Astrocyte (in vitro differentiated cells and primary cell): Measurements from ENCODE around the gene PKP1. TPM values are rescaled to one million over a fixed set of nuclear protein-coding genes. Genes with fewer than 3 reads are reported as not detected.

ENCODE experiments used
- DNase-seq: peaks from one replicate; pipeline ENCODE4 v3.0.0-alpha.2; 2010; ENCODE audit warnings: low read depth
- FAIRE-seq: peaks from 2 replicates; lab custom pipeline; 2011; peaks lifted over from hg19 to GRCh38; lab: Jason Lieb, UNC
- H2AFZ ChIP-seq: 2 replicates; pipeline ENCODE4 v1.6.0; 2012; ENCODE audit warnings: low read depth, low read length, inconsistent platforms
- H3K27ac ChIP-seq: 2 replicates; pipeline ENCODE4 v1.5.1; 2011; ENCODE audit warnings: low read depth, low read length, inconsistent platforms
- H3K27me3 ChIP-seq: 2 replicates; pipeline ENCODE4 v1.6.0; 2011; ENCODE audit warnings: low read length, inconsistent platforms; ENCODE audit not compliant: insufficient read depth
- H3K36me3 ChIP-seq: 2 replicates; pipeline ENCODE4 v1.5.1; 2011; ENCODE audit warnings: low read length, inconsistent platforms; ENCODE audit not compliant: insufficient read depth
- H3K4me1 ChIP-seq: 2 replicates; pipeline ENCODE4 v1.5.1; 2011; ENCODE audit warnings: low read length, inconsistent platforms; ENCODE audit not compliant: insufficient read depth
- H3K4me2 ChIP-seq: 2 replicates; pipeline ENCODE4 v1.6.0; 2012; ENCODE audit warnings: low read length, inconsistent platforms
- H3K4me3 ChIP-seq: 2 replicates; pipeline ENCODE4 v1.5.1; 2011; ENCODE audit warnings: low read depth, mild to moderate bottlenecking, low read length, inconsistent platforms; ENCODE audit not compliant: insufficient read depth
- H3K79me2 ChIP-seq: 2 replicates; pipeline ENCODE4 v1.6.0; 2012; ENCODE audit warnings: mild to moderate bottlenecking, low read length, inconsistent platforms; ENCODE audit not compliant: insufficient read depth
- H3K9ac ChIP-seq: 2 replicates; pipeline ENCODE4 v1.6.0; 2012; ENCODE audit warnings: mild to moderate bottlenecking, low read length, inconsistent platforms
- H3K9me3 ChIP-seq: 2 replicates; pipeline ENCODE4 v1.5.1; 2012; ENCODE audit warnings: low read depth, mild to moderate bottlenecking, low read length, inconsistent platforms; ENCODE audit not compliant: insufficient read depth
- H4K20me1 ChIP-seq: 2 replicates; pipeline ENCODE4 v1.6.0; 2012; ENCODE audit warnings: low read length, inconsistent platforms; ENCODE audit not compliant: insufficient read depth
- H3K27ac Mint-ChIP-seq: one replicate; pipeline ENCODE4 v1.8.0; 2021; ENCODE audit warnings: mild to moderate bottlenecking, mixed read lengths; ENCODE audit not compliant: unreplicated experiment
- H3K27me3 Mint-ChIP-seq: one replicate; pipeline ENCODE4 v1.8.0; 2021; ENCODE audit warnings: low read depth, mixed read lengths; ENCODE audit not compliant: unreplicated experiment
- H3K36me3 Mint-ChIP-seq: one replicate; pipeline ENCODE4 v1.8.0; 2021; ENCODE audit warnings: low read depth, mixed read lengths; ENCODE audit not compliant: unreplicated experiment
- H3K4me1 Mint-ChIP-seq: one replicate; pipeline ENCODE4 v1.8.0; 2021; ENCODE audit warnings: low read depth, mixed read lengths; ENCODE audit not compliant: unreplicated experiment
- H3K4me3 Mint-ChIP-seq: one replicate; pipeline ENCODE4 v1.8.0; 2021; ENCODE audit warnings: mild to moderate bottlenecking, moderate library complexity, mixed read lengths; ENCODE audit not compliant: unreplicated experiment
- H3K9me3 Mint-ChIP-seq: one replicate; pipeline ENCODE4 v1.8.0; 2021; ENCODE audit warnings: mild to moderate bottlenecking, mixed read lengths; ENCODE audit not compliant: unreplicated experiment
- CTCF ChIP-seq: IDR thresholded peaks from 2 replicates; pipeline ENCODE4 v1.5.1; 2011; ENCODE audit warnings: low read depth, mild to moderate bottlenecking, inconsistent platforms, low read length, moderate library complexity; ENCODE audit not compliant: insufficient read depth
- EZH2 ChIP-seq: IDR thresholded peaks from 2 replicates; pipeline ENCODE4 v1.6.1; 2012; ENCODE audit warnings: mild to moderate bottlenecking, low read length, inconsistent platforms; ENCODE audit not compliant: insufficient read depth
- total RNA-seq: library from RNA; stranded (reverse); gene quantifications from 2 replicates; pipeline ENCODE4 v1.2.1, GENCODE V29; 2021

PKP1 gene
- total RNA-seq, 1 donor from 2014 or later = 0.07 TPM

- Histone ChIP-seq H3K27me3 (peaks cover 9% of the 10 kb centered on the region), H3K4me3 (no peak overlapping the region), H3K36me3 (no peaks in the 10 kb centered on the region), H3K4me1 (no peaks in the 10 kb centered on the region), H4K20me1 (no peaks in the 10 kb centered on the region), H3K79me2 (no peaks in the 10 kb centered on the region), H2AFZ (no peak overlapping the region), H3K9me3 (no peaks in the 10 kb centered on the region), H3K27ac (no peak overlapping the region), H3K4me2 (no peak overlapping the region), H3K9ac (no peak overlapping the region)
- peaks cover 78% of the 10 kb centered on the region for H3K27me3 Mint-ChIP-seq
- TF ChIP-seq EZH2 (no peak), CTCF (no peak)
- H3K4me3 Mint-ChIP-seq = no peak overlapping the region
- H3K27ac Mint-ChIP-seq = no peak overlapping the region
- H3K9me3 Mint-ChIP-seq = peaks cover 16% of the 10 kb centered on the region
- H3K36me3 Mint-ChIP-seq = peaks cover 2% of the 10 kb centered on the region
- DNase-seq (no peak), FAIRE-seq (no peak)
- H3K4me1 Mint-ChIP-seq = peaks cover 4% of the 10 kb centered on the region
Measured at GRCh38 chr1:201322653-201323510, 39.6 kb downstream of the PKP1 start.

- H3K27me3 Mint-ChIP-seq = peaks cover 77% of the 10 kb centered on the region
- Histone ChIP-seq H3K79me2 (no peaks in the 10 kb centered on the region), H3K9ac (no peak overlapping the region), H3K4me2 (no peak overlapping the region), H3K36me3 (no peaks in the 10 kb centered on the region), H3K27ac (no peak overlapping the region), H2AFZ (no peak overlapping the region), H4K20me1 (no peaks in the 10 kb centered on the region), H3K4me3 (no peak overlapping the region), H3K9me3 (no peaks in the 10 kb centered on the region), H3K27me3 (peaks cover 9% of the 10 kb centered on the region), H3K4me1 (peaks cover 2% of the 10 kb centered on the region)
- no peak overlapping the region for H3K4me3 Mint-ChIP-seq
- H3K27ac Mint-ChIP-seq = no peak overlapping the region
- H3K9me3 Mint-ChIP-seq = peaks cover 16% of the 10 kb centered on the region
- no peak for FAIRE-seq
- H3K4me1 Mint-ChIP-seq = no peaks in the 10 kb centered on the region
- H3K36me3 Mint-ChIP-seq = peaks cover 2% of the 10 kb centered on the region
- TF ChIP-seq CTCF (no peak), EZH2 (no peak)
- DNase-seq = no peak
Measured at GRCh38 chr1:201324306-201324705, 41.0 kb downstream of the PKP1 start.
